HFFc6 (cell line): ENCODE data around the gene CNTNAP3. TPM values are rescaled to one million over a fixed set of nuclear protein-coding genes. Genes with fewer than 3 reads are reported as not detected.
"Not testable (repeated sequence)": the region's sequence is repeated elsewhere in the genome, so short reads cannot be mapped to it uniquely, and the experiment has no call there.

Experiments used
- DNase-seq: peaks from one replicate; pipeline ENCODE4 v3.0.0-alpha.2; 2018
- H3K27ac Mint-ChIP-seq: 2 replicates; pipeline ENCODE4 v1.8.0; 2020; ENCODE audit warnings: mild to moderate bottlenecking, mixed read lengths
- H3K27me3 Mint-ChIP-seq: 2 replicates; pipeline ENCODE4 v1.8.0; 2021; ENCODE audit warnings: mild to moderate bottlenecking, moderate library complexity, mixed read lengths; ENCODE audit not compliant: insufficient read depth
- H3K36me3 Mint-ChIP-seq: 2 replicates; pipeline ENCODE4 v1.8.0; 2021; ENCODE audit warnings: low read depth, mixed read lengths
- H3K4me1 Mint-ChIP-seq: 2 replicates; pipeline ENCODE4 v1.8.0; 2020; ENCODE audit warnings: low read depth, mixed read lengths
- H3K4me3 Mint-ChIP-seq: 2 replicates; pipeline ENCODE4 v1.8.0; 2020; ENCODE audit warnings: mild to moderate bottlenecking, moderate library complexity, mixed read lengths
- H3K9me3 Mint-ChIP-seq: 2 replicates; pipeline ENCODE4 v1.8.0; 2020; ENCODE audit warnings: mild to moderate bottlenecking, mixed read lengths
- total RNA-seq, 6 experiments: library from RNA; stranded (reverse); fragmentation: NEBNext Ultra II Directional; extraction: Animal tissue kit (Norgen Biotek cat#: 25700); gene quantifications; 2 replicates in 1 of 6; 3 replicates in 5 of 6; pipeline ENCODE4 v1.2.3, GENCODE V29; 2021

The CNTNAP3 gene
- total RNA-seq, 6 experiments from 2014 or later: not detected

GRCh38 chr9:39042352-39042803, 245.6 kb downstream of the CNTNAP3 start:
- H3K9me3 Mint-ChIP-seq: peaks cover 15% of the 10 kb centered on the region
- not testable (repeated sequence) for H3K27ac Mint-ChIP-seq, H3K36me3 Mint-ChIP-seq, H3K4me1 Mint-ChIP-seq, H3K27me3 Mint-ChIP-seq, DNase-seq, H3K4me3 Mint-ChIP-seq

GRCh38 chr9:39041774-39042173, 246.2 kb downstream of the CNTNAP3 start:
- H3K27me3 Mint-ChIP-seq, H3K36me3 Mint-ChIP-seq, H3K27ac Mint-ChIP-seq, DNase-seq, H3K4me3 Mint-ChIP-seq, H3K4me1 Mint-ChIP-seq: not testable (repeated sequence)
- peaks cover 15% of the 10 kb centered on the region for H3K9me3 Mint-ChIP-seq

GRCh38 chr9:39039148-39039547, 248.8 kb downstream of the CNTNAP3 start:
- H3K4me1 Mint-ChIP-seq, DNase-seq, H3K27me3 Mint-ChIP-seq, H3K4me3 Mint-ChIP-seq, H3K27ac Mint-ChIP-seq, H3K36me3 Mint-ChIP-seq: not testable (repeated sequence)
- peaks cover 15% of the 10 kb centered on the region for H3K9me3 Mint-ChIP-seq

- not testable (repeated sequence) for H3K4me1 Mint-ChIP-seq, H3K27ac Mint-ChIP-seq, H3K36me3 Mint-ChIP-seq, H3K27me3 Mint-ChIP-seq, DNase-seq, H3K4me3 Mint-ChIP-seq
- peaks cover 15% of the 10 kb centered on the region for H3K9me3 Mint-ChIP-seq
Measured at GRCh38 chr9:39038221-39038620, 249.7 kb downstream of the CNTNAP3 start.

GRCh38 chr9:39033849-39034248, 254.1 kb downstream of the CNTNAP3 start:
- not testable (repeated sequence) for H3K27ac Mint-ChIP-seq, H3K36me3 Mint-ChIP-seq, H3K27me3 Mint-ChIP-seq, H3K4me3 Mint-ChIP-seq, H3K9me3 Mint-ChIP-seq, H3K4me1 Mint-ChIP-seq, DNase-seq

GRCh38 chr9:39030204-39031019, 257.6 kb downstream of the CNTNAP3 start:
- not testable (repeated sequence) for H3K27me3 Mint-ChIP-seq, H3K9me3 Mint-ChIP-seq, H3K27ac Mint-ChIP-seq, DNase-seq, H3K4me1 Mint-ChIP-seq, H3K4me3 Mint-ChIP-seq, H3K36me3 Mint-ChIP-seq

GRCh38 chr9:39028855-39029254, 259.1 kb downstream of the CNTNAP3 start:
- not testable (repeated sequence) for H3K27ac Mint-ChIP-seq, H3K4me1 Mint-ChIP-seq, H3K36me3 Mint-ChIP-seq, H3K9me3 Mint-ChIP-seq, DNase-seq, H3K4me3 Mint-ChIP-seq, H3K27me3 Mint-ChIP-seq

GRCh38 chr9:39028168-39028567, 259.8 kb downstream of the CNTNAP3 start:
- not testable (repeated sequence) for H3K4me3 Mint-ChIP-seq, H3K9me3 Mint-ChIP-seq, H3K27ac Mint-ChIP-seq, H3K4me1 Mint-ChIP-seq, DNase-seq, H3K27me3 Mint-ChIP-seq, H3K36me3 Mint-ChIP-seq

GRCh38 chr9:39025911-39026588, 261.9 kb downstream of the CNTNAP3 start:
- DNase-seq, H3K4me3 Mint-ChIP-seq, H3K36me3 Mint-ChIP-seq: not testable (repeated sequence)

More at GRCh38 chr9:39025911-39026588, 261.9 kb downstream of the CNTNAP3 start:
- not testable (repeated sequence) for H3K4me1 Mint-ChIP-seq, H3K9me3 Mint-ChIP-seq, H3K27ac Mint-ChIP-seq, H3K27me3 Mint-ChIP-seq

Other genes with a start within 250 kb of the CNTNAP3 start
- not detected for gene SPATA31A1, start 67.5 kb upstream of the CNTNAP3 start, total RNA-seq